GM12878 (cell line): ENCODE measurements around the gene CATSPER4. TPM values are rescaled to one million over a fixed set of nuclear protein-coding genes. Genes with fewer than 3 reads are reported as not detected.

Source experiments
- ATAC-seq: fragments of 200-7000 bp; cut with Tn5 transposase; 3 replicates; pipeline ENCODE4 v1.9.1; 2020; ENCODE audit warnings: mild to moderate bottlenecking, moderate library complexity
- BruUV-seq: library from RNA; stranded (reverse); fragments of 400-500 nt; replicated peaks from 2 replicates; lab custom pipeline; 2021; lab: Mats Ljungman, UMichigan
- CTCF ChIA-PET: fragments of 300-600 bp; sonication (Branson Sonifier 250); formaldehyde crosslinking; extraction: SDS; loops from one replicate; lab custom pipeline; 2021; ENCODE audit warnings: inconsistent platforms; lab: Yijun Ruan, JAX
- POLR2A ChIA-PET: fragments of 350-600 bp; formaldehyde crosslinking; extraction: SDS; loops from one replicate; lab custom pipeline; 2021; ENCODE audit warnings: inconsistent platforms; lab: Charles Lee
- RAD21 ChIA-PET: fragments of 300-600 bp; sonication (Branson Sonifier 250); formaldehyde crosslinking; loops from one replicate; lab custom pipeline; 2023; ENCODE audit warnings: antibody characterized with exemption; ENCODE audit not compliant: unreplicated experiment; lab: Charles Lee
- SMC1A ChIA-PET: fragments of 300-600 bp; sonication (Branson Sonifier 250); formaldehyde crosslinking; loops from one replicate; lab custom pipeline; 2023; ENCODE audit not compliant: unreplicated experiment, uncharacterized antibody; lab: Charles Lee
- DNase-seq: peaks from one replicate; pipeline ENCODE4 v3.0.0-alpha.2; 2011; ENCODE audit warnings: low read depth, low spot score
- FAIRE-seq: peaks from 3 replicates; lab custom pipeline; 2011; peaks lifted over from hg19 to GRCh38; lab: Jason Lieb, UNC
- H2AFZ ChIP-seq: 2 replicates; pipeline ENCODE4 v1.6.0; 2011; ENCODE audit warnings: low read depth, low read length, control low read depth; ENCODE audit not compliant: control insufficient read depth
- H3K27ac ChIP-seq: 2 replicates; pipeline ENCODE4 v1.5.1; 2011; ENCODE audit warnings: control low read depth; ENCODE audit not compliant: control insufficient read depth, insufficient read depth
- H3K27me3 ChIP-seq, 2 experiments: replicated peaks in 1 of 2; 2 replicates each; pipeline versions ENCODE4 v1.6.0 to v1.6.1; 2011; ENCODE audit warnings: low read length in 1 of 2; ENCODE audit not compliant: control insufficient read depth in 2 of 2, insufficient read depth in 2 of 2
- H3K36me3 ChIP-seq, 2 experiments: 2 replicates each; pipeline ENCODE4 v1.5.1; 2011; ENCODE audit warnings: low read length in 1 of 2; ENCODE audit not compliant: control insufficient read depth in 2 of 2, insufficient read depth in 2 of 2
- H3K4me1 ChIP-seq: 2 replicates; pipeline ENCODE4 v1.6.1; 2011; ENCODE audit warnings: mild to moderate bottlenecking, low read length, moderate library complexity, mixed read lengths; ENCODE audit not compliant: control insufficient read depth, insufficient read depth
- H3K4me2 ChIP-seq: 2 replicates; pipeline ENCODE4 v1.6.0; 2011; ENCODE audit warnings: control low read depth; ENCODE audit not compliant: control insufficient read depth, insufficient read depth
- H3K4me3 ChIP-seq: fragments of 200-600 bp; sonication (generic); 2 replicates; pipeline ENCODE4 v1.5.1; 2016
- H3K79me2 ChIP-seq: 2 replicates; pipeline ENCODE4 v1.6.0; 2011; ENCODE audit warnings: low read length; ENCODE audit not compliant: control insufficient read depth, insufficient read depth
- H3K9ac ChIP-seq: 2 replicates; pipeline ENCODE4 v1.8.0; 2011; ENCODE audit warnings: low read length, control low read depth, mixed read lengths; ENCODE audit not compliant: control insufficient read depth, insufficient read depth
- H3K9me3 ChIP-seq: replicated peaks from 3 replicates; pipeline ENCODE4 v1.5.1; 2011; ENCODE audit warnings: mild to moderate bottlenecking, low read length; ENCODE audit not compliant: control insufficient read depth, insufficient read depth
- H4K20me1 ChIP-seq: 2 replicates; pipeline ENCODE4 v1.6.0; 2011; ENCODE audit not compliant: control insufficient read depth, insufficient read depth
- CBX3 ChIP-seq: fragments of 200-600 bp; sonication (generic); IDR thresholded peaks from 2 replicates; pipeline ENCODE4 v1.6.1; 2016; ENCODE audit warnings: low read depth, borderline replicate concordance
- CREB1 ChIP-seq: IDR thresholded peaks from 2 replicates; pipeline ENCODE4 v1.6.1; 2012; ENCODE audit warnings: low read depth, mild to moderate bottlenecking, inconsistent platforms
- FOXM1 ChIP-seq: IDR thresholded peaks from 2 replicates; pipeline ENCODE4 v1.6.1; 2012; ENCODE audit warnings: low read depth, mild to moderate bottlenecking, inconsistent platforms, low read length, moderate library complexity
- GABPA ChIP-seq: IDR thresholded peaks from 2 replicates; pipeline ENCODE4 v1.6.1; 2014; ENCODE audit warnings: antibody characterized with exemption, low read depth, mild to moderate bottlenecking, inconsistent platforms
- KLF5 ChIP-seq: fragments of 450-650 bp; IDR thresholded peaks from 2 replicates; pipeline ENCODE4 v1.6.1; 2014; ENCODE audit warnings: mild to moderate bottlenecking; ENCODE audit not compliant: partially characterized antibody
- MEF2B ChIP-seq: fragments of 450-650 bp; IDR thresholded peaks from 2 replicates; pipeline ENCODE4 v1.6.1; 2018; ENCODE audit warnings: mild to moderate bottlenecking, moderate library complexity; ENCODE audit not compliant: partially characterized antibody, poor library complexity, severe bottlenecking
- NR2F1 ChIP-seq: fragments of 450-650 bp; conservative IDR thresholded peaks from 2 replicates; pipeline ENCODE4 v1.6.1; 2017; ENCODE audit warnings: mild to moderate bottlenecking
- PAX5 ChIP-seq: IDR thresholded peaks from 2 replicates; pipeline ENCODE4 v1.6.1; 2011; ENCODE audit warnings: low read depth, low read length, borderline replicate concordance
- PML ChIP-seq: IDR thresholded peaks from 2 replicates; pipeline ENCODE4 v1.6.1; 2012; ENCODE audit warnings: low read length, inconsistent platforms
- POLR2A ChIP-seq: IDR thresholded peaks from 2 replicates; pipeline ENCODE4 v1.6.1; 2011; ENCODE audit warnings: low read depth, mild to moderate bottlenecking, low read length
- RAD21 ChIP-seq: IDR thresholded peaks from 2 replicates; pipeline ENCODE4 v1.6.1; 2011; ENCODE audit warnings: mild to moderate bottlenecking, low read depth, low read length, moderate library complexity; ENCODE audit not compliant: insufficient read depth
- RB1 ChIP-seq: fragments of 450-650 bp; formaldehyde crosslinking; IDR thresholded peaks from 2 replicates; pipeline ENCODE4 v1.6.1; 2017; ENCODE audit warnings: mild to moderate bottlenecking, borderline replicate concordance
- SIX5 ChIP-seq: IDR thresholded peaks from 2 replicates; pipeline ENCODE4 v1.6.1; 2011; ENCODE audit warnings: mild to moderate bottlenecking, low read depth, low read length, moderate library complexity; ENCODE audit not compliant: severe bottlenecking
- SREBF1 ChIP-seq: IDR thresholded peaks from 2 replicates; pipeline ENCODE4 v1.6.1; 2012; ENCODE audit warnings: mild to moderate bottlenecking, low read length
- TCF12 ChIP-seq: IDR thresholded peaks from 2 replicates; pipeline ENCODE4 v1.6.1; 2011; ENCODE audit warnings: low read depth, mild to moderate bottlenecking, low read length
- TCF7 ChIP-seq: IDR thresholded peaks from 2 replicates; pipeline ENCODE4 v1.6.1; 2014; ENCODE audit warnings: antibody characterized with exemption, borderline replicate concordance
- YY1 ChIP-seq: IDR thresholded peaks from 2 replicates; pipeline ENCODE4 v1.6.1; 2011; ENCODE audit warnings: low read depth, mild to moderate bottlenecking, low read length
- ZNF384 ChIP-seq: IDR thresholded peaks from 2 replicates; pipeline ENCODE4 v1.6.1; 2012; ENCODE audit warnings: low read depth, mild to moderate bottlenecking, low read length, improper control_type of control experiment, borderline replicate concordance
- ZZZ3 ChIP-seq: IDR thresholded peaks from 2 replicates; pipeline ENCODE4 v1.6.1; 2011; ENCODE audit warnings: low read depth; ENCODE audit not compliant: control insufficient read depth, insufficient read length
- WGBS: methylation state at CpG from one replicate; pipeline ENCODE4 v1.1.6; 2016; ENCODE audit warnings: low lambda C conversion rate; ENCODE audit not compliant: insufficient replicate concordance, insufficient coverage; ENCODE audit errors: missing lambda C conversion rate; 5-methylcytosine and 5-hydroxymethylcytosine counted together
- in situ Hi-C: fragments of 300-500 bp; cut with MboI; formaldehyde crosslinking; loops from 9 replicates; pipeline ENCODE4 v1.14.3; 2018; ENCODE audit warnings: mixed read lengths
- intact Hi-C: fragments of 100-400 bp; cut with micrococcal nuclease; formaldehyde crosslinking; loops from one replicate; pipeline ENCODE4 v1.14.2; 2022; ENCODE audit not compliant: unreplicated experiment
- polyA plus RNA-seq, 11 experiments: library from polyadenylated mRNA; depleted of rRNA in 4 of 11; unstranded in 6 of 11; stranded (reverse) in 5 of 11; fragments of >200 nt; fragmentation: Nextera tagmentation in 4 of 11; fragmentation: Illumina TruSeq in 1 of 11; extraction: Ambion mirVana in 4 of 11; extraction: Trizol in 1 of 11; gene quantifications; 1 replicate in 1 of 11; 2 replicates in 10 of 11; pipeline versions ENCODE4 v1.2.1 to v1.2.3, GENCODE V29; 2011 to 2016; ENCODE audit warnings: inconsistent platforms in 2 of 11, missing spikeins in 2 of 11, low read depth in 1 of 11
- total RNA-seq, 4 experiments: library from RNA; depleted of rRNA in 3 of 4; stranded (reverse); fragments of >200 nt in 3 of 4; fragmentation: Illumina TruSeq in 1 of 4; extraction: Trizol in 1 of 4; gene quantifications; 2 replicates each; pipeline versions ENCODE4 v1.2.1 to v1.2.3, GENCODE V29; 2013 to 2021
- TF ChIP-seq, protein P1 (sequence below): fragments of 450-650 bp; formaldehyde crosslinking; IDR thresholded peaks from 2 replicates; pipeline ENCODE4 v1.4.0; 2020; ENCODE audit warnings: mild to moderate bottlenecking, moderate library complexity

Gene CATSPER4
- total and polyA plus RNA-seq, 10 of the 15 experiments (the other 5 are each of a cell fraction or from before 2014, with no cell fraction given), result 0.13 TPM; not detected in 9

GRCh38 chr1:26169669-26170471 is 20.5 kb upstream of the CATSPER4 start, which contains the start of gene ZNF593:
TSS of gene ZNF593 (plus strand) at chr1:26169908. CDS start at chr1:26169984, 76 bp downstream.
- WGBS, result under 1% methylated on average over 54 of the region's 76 CpGs
- ChIA-PET CTCF (interaction anchor here (0.6 to 5.8 kb wide), 41 partner anchors 9 to 300 kb away, joined by 3 to 110 read pairs (median 4); partner anchors contain the start of genes CATSPER4, CD52, CEP85 and DHDDS), POLR2A (interaction anchor here (0.6 to 2.0 kb wide), 4 partner anchors 9 to 64 kb away, joined by 3 to 11 read pairs (median 4); partner anchors contain the start of gene CEP85), RAD21 (interaction anchor here (0.9 to 2.8 kb wide), 16 partner anchors 9 to 274 kb away, joined by 3 to 44 read pairs (median 3); partner anchors contain the start of genes CD52, CEP85, DHDDS and SH3BGRL3), SMC1A (interaction anchor here (0.7 to 1.7 kb wide), 5 partner anchors 58 to 152 kb away, joined by 3 to 23 read pairs (median 5); partner anchors contain the start of genes CD52 and CEP85)
- FAIRE-seq (peak; percentile 94), DNase-seq (peak; percentile 61), ATAC-seq (peak; percentile 98)
- no peaks in the 10 kb centered on the region for H3K9me3 ChIP-seq
- peaks cover 12% of the 10 kb centered on the region for H3K79me2 ChIP-seq
- in situ Hi-C loops (loop anchor here (5.0 kb wide), 1 partner anchor 152 kb away; no protein-coding TSS in a partner anchor), intact Hi-C loops (loop anchor here (1.0 to 10.0 kb wide), 3 partner anchors 64 to 225 kb away; partner anchors contain the start of gene CEP85)
- H3K36me3 ChIP-seq, result no peaks in the 10 kb centered on the region; a peak in 1 of 4 replicates
- peak within 1 kb of the TSS; percentile 90 for H3K9ac ChIP-seq
- H2AFZ ChIP-seq, result peak within 1 kb of the TSS; percentile 72
- H3K4me2 ChIP-seq, result peak within 1 kb of the TSS; percentile 93
- BruUV-seq, result no TSS peak
- peaks cover 7% of the 10 kb centered on the region for H3K4me1 ChIP-seq
- H3K27ac ChIP-seq, result peak within 1 kb of the TSS; percentile 79
- H3K4me3 ChIP-seq, result peak within 1 kb of the TSS; percentile 97
- no peaks in the 10 kb centered on the region for H4K20me1 ChIP-seq
- no peaks in the 10 kb centered on the region for H3K27me3 ChIP-seq
- TF ChIP-seq MEF2B, result peak; percentile 44
- peak; percentile 99 for TF ChIP-seq CREB1
- peak; percentile 49; the same call in 1 of the 2 replicates for TF ChIP-seq TCF12
- no peak for TF ChIP-seq FOXM1
- TF ChIP-seq, protein P1, sequence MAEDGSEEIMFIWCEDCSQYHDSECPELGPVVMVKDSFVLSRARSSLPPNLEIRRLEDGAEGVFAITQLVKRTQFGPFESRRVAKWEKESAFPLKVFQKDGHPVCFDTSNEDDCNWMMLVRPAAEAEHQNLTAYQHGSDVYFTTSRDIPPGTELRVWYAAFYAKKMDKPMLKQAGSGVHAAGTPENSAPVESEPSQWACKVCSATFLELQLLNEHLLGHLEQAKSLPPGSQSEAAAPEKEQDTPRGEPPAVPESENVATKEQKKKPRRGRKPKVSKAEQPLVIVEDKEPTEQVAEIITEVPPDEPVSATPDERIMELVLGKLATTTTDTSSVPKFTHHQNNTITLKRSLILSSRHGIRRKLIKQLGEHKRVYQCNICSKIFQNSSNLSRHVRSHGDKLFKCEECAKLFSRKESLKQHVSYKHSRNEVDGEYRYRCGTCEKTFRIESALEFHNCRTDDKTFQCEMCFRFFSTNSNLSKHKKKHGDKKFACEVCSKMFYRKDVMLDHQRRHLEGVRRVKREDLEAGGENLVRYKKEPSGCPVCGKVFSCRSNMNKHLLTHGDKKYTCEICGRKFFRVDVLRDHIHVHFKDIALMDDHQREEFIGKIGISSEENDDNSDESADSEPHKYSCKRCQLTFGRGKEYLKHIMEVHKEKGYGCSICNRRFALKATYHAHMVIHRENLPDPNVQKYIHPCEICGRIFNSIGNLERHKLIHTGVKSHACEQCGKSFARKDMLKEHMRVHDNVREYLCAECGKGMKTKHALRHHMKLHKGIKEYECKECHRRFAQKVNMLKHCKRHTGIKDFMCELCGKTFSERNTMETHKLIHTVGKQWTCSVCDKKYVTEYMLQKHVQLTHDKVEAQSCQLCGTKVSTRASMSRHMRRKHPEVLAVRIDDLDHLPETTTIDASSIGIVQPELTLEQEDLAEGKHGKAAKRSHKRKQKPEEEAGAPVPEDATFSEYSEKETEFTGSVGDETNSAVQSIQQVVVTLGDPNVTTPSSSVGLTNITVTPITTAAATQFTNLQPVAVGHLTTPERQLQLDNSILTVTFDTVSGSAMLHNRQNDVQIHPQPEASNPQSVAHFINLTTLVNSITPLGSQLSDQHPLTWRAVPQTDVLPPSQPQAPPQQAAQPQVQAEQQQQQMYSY (CRISPR knock-in tag), result peak; percentile 75; the same call in 1 of the 2 replicates
- peak; percentile 85 for TF ChIP-seq NR2F1
- peak; percentile 92 for TF ChIP-seq POLR2A
- TF ChIP-seq ZZZ3, result no peak
- TF ChIP-seq SIX5, result no peak
- no peak for TF ChIP-seq KLF5
- TF ChIP-seq GABPA, result peak; percentile 70
- TF ChIP-seq ZNF384, result no peak
- 0 out of 2 replicates have a peak, but pooled peaks have one; percentile 57 for TF ChIP-seq RB1
- TF ChIP-seq CBX3, result no peak
- TF ChIP-seq YY1, result peak; percentile 79
- 0 out of 2 replicates have a peak, but pooled peaks have one; percentile 25 for TF ChIP-seq SREBF1
- TF ChIP-seq PAX5, result peak; percentile 69; the same call in 1 of the 2 replicates
- peak; percentile 36; the same call in 1 of the 2 replicates for TF ChIP-seq RAD21
- no peak for TF ChIP-seq TCF7
- TF ChIP-seq PML, result no peak; the same call in 1 of the 2 replicates
